Choroid plexus epithelial cell (primary cell): Measurements from ENCODE around the gene COL5A1.
"Not testable (repeated sequence)": the region's sequence is repeated elsewhere in the genome, so short reads cannot be mapped to it uniquely, and the experiment has no call there.

Source experiments
- DNase-seq: peaks from one replicate; pipeline ENCODE4 v3.0.0-alpha.2; 2010; ENCODE audit warnings: low read depth
- H3K4me3 ChIP-seq: 2 replicates; pipeline ENCODE4 v1.5.1; 2011; ENCODE audit warnings: low read depth, mild to moderate bottlenecking, control low read depth, low read length, moderate library complexity
- TF ChIP-seq, protein P1 (sequence below): conservative IDR thresholded peaks from 2 replicates; pipeline ENCODE4 v1.5.1; 2011; ENCODE audit warnings: low read depth, mild to moderate bottlenecking, control low read depth, inconsistent platforms, low read length, moderate library complexity

Gene COL5A1

DNA sequence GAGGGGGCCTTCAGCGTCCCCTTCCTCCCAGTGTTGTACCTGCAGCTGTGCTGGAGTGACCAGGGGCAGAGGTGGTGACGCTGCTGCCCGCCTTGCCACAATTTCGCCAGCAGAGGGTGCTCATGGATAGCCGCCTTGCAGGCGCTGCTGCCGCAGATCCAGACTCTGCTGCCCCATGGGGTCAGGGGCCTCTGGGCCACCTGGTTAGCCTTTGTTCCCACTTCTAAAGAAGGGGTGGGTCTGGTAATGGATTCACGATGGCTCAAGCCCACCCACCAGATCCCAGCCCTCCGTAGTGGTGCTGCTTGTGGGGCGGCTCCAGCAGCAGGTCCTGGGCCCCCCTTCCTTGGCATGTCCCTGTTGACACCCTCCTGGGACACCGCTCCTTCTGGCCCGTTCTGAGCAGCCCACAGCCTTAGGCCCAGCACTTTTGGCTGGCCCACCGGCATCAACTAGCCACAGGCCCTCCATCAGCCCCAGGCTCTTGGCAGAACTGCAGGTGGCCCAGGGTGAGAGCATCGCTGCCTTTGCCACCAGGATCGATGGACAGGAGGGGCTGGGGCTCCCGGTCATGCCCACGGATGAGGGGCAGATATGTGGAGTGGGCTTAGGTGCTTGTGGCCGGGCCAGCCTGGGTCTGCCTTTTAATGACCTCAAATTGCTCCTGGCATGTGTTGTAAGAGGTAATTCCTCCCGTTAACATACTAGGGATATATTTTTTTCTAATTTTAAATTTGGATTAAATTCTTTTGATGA, 57.2 kb downstream of the COL5A1 start:
- DNase-seq = peak; percentile 62
- H3K4me3 ChIP-seq = no peak overlapping the region
- TF ChIP-seq, protein P1, sequence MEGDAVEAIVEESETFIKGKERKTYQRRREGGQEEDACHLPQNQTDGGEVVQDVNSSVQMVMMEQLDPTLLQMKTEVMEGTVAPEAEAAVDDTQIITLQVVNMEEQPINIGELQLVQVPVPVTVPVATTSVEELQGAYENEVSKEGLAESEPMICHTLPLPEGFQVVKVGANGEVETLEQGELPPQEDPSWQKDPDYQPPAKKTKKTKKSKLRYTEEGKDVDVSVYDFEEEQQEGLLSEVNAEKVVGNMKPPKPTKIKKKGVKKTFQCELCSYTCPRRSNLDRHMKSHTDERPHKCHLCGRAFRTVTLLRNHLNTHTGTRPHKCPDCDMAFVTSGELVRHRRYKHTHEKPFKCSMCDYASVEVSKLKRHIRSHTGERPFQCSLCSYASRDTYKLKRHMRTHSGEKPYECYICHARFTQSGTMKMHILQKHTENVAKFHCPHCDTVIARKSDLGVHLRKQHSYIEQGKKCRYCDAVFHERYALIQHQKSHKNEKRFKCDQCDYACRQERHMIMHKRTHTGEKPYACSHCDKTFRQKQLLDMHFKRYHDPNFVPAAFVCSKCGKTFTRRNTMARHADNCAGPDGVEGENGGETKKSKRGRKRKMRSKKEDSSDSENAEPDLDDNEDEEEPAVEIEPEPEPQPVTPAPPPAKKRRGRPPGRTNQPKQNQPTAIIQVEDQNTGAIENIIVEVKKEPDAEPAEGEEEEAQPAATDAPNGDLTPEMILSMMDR = peak; percentile 91

DNA sequence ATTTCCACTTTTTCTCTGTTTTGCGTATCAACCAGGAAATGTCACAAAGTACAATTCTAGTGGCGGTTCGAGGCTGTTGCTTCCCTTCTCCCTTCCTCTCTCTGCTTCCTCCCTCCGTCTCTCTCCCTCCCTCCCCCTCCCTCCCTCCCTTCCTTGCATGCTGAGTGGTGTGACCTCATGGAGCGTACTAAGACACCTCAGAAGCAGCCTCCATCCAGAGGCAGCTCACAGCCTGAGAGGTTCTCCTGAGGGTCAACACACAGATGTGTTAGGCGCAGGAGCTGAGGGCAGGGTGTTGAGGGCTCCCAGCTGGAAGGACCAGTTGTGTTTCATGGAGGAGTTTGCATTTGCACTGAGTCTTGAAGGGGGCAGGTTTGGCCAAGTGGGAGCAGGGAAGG, 57.7 kb downstream of the COL5A1 start:
- TF ChIP-seq, protein P1 = no peak
- DNase-seq = peak; percentile 86
- H3K4me3 ChIP-seq = no peak overlapping the region

DNA sequence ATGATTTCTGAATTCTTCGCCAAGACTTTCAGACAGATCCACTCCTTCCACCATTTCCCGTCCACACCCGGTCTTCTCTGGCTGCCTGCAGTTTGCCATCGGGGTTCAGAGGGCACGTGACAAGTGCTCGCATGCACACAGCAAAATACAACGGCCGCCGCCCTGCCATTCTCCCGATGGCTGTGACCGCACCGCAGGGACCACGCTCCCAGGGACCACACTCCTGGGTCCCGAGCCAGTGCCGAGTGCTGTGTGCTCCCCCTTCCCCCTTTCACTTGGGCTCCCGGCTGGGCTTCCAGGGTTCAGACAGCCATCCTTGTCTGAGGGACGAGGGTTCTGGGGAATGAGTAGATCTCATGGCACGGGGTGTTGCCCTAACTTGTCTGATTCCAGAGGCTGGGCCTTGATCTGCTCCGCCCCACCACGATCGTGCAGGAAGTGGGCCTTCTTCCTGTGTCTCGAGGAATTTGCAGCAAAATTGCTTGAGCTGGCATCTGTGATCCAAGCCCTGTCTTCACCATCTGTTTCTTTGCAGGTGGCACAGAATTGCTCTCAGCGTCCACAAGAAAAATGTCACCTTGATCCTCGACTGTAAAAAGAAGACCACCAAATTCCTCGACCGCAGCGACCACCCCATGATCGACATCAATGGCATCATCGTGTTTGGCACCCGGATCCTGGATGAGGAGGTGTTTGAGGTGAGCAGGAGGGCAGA, 59.2 kb downstream of the COL5A1 start:
- TF ChIP-seq, protein P1 = no peak
- H3K4me3 ChIP-seq = no peak overlapping the region
- no peak for DNase-seq

DNA sequence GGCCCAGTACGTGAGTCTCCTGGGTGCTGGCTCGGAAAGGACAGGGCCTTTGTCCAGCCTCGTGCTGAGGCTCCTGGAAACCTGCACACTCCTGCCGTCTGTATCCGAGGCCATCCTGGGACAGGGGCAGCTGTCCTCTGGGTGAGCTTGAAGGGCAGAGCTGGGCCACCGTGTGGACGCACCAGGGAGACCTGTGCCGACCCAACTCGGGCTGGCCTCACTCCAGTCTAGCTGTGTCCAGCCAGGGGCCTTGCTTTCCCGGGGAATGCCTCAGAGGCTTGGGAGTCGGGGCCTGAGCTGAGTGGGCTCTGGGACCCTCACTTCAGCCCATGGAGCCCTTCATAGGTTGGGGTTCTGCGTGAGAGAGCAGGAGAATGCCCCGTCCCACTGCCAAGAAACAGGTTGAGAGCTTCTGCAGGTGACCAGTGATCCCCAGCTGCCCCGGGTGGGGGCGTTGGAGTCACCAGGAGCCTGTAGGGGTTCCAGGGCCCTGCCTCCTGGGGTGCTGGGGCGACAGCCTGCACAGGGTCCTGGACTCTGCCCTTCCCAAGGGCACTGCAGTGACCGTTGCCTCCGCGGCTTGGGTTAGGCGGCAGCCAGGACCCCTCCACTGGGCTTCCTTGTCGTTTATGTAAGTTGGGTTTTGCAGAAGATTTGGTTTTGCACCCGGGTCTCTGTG, 60.1 kb downstream of the COL5A1 start:
- no peak overlapping the region for H3K4me3 ChIP-seq
- DNase-seq = no peak
- TF ChIP-seq, protein P1 = no peak

DNA sequence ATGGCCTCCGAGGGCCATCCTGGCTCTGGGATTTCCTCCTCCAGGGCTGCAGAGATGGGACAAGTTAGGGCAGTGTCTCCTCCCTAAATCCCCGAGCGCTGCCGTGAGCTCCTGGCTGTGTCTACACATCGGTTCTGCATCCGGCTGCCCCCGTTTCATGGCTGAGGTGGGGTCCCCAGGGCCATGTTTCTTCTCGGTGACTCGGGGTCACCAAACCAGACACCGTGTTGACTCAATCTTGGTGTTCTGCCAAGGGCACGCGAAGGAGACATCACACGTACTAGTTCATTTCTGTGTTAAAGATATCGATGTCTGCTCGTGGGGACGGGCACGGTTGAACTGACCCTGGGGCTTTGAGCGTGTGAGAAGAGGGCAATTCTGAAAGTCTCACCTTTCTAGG, 60.7 kb downstream of the COL5A1 start:
- TF ChIP-seq, protein P1 = no peak
- DNase-seq = no peak
- H3K4me3 ChIP-seq = no peak overlapping the region

DNA sequence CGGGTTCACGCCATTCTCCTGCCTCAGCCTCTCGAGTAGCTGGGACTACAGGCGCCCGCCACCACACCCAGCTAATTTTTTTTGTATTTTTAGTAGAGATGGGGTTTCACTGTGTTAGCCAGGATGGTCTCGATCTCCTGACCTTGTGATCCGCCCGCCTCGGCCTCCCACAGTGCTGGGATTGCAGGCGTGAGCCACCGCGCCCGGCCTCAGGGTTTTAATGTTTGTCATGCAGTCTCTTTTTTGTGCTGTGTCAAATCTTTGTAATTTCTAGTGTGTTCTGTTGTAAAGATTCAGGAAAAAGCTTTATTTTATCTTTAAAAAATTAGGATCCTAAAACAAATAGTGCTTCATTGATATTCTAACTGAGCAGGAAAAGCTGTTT, 62.1 kb downstream of the COL5A1 start:
- not testable (repeated sequence) for DNase-seq, H3K4me3 ChIP-seq

DNA sequence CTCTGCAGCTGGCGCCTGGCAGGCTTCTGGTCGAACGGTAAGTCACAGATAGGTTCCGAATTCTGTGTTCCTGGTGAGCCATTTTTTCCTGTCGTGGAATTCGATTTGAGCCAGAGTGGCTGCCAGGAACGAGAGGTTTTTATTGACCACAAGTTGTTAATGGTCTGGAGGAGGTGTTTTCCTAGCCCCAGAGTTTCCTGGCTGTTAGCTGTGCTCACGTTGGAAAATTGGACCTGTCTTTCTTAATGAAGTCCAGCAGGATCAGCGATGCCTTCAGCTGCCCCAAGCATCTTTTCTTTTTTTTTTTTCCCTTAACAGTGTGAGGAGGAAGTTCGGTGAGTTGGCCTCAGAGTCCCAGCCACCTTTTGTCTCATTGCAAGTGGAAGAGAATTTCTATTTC, 62.9 kb downstream of the COL5A1 start:
- TF ChIP-seq, protein P1 = no peak
- H3K4me3 ChIP-seq = no peak overlapping the region
- no peak for DNase-seq
